Mucosa of descending colon (tissue), 3 donors: ENCODE results near the gene LCN12. TPM values are rescaled to one million over a fixed set of nuclear protein-coding genes. Genes with fewer than 3 reads are reported as not detected.

ENCODE experiments used
- ATAC-seq: fragments of 200-7000 bp; cut with Tn5 transposase; one replicate; pipeline ENCODE4 v1.9.1; 2020; ENCODE audit warnings: mild to moderate bottlenecking, moderate library complexity
- DNase-seq, 3 donors: peaks; one replicate each; pipeline ENCODE4 v3.0.0-alpha.2; 2020
- H3K36me3 ChIP-seq: fragments of 200-600 bp; one replicate; pipeline ENCODE4 v1.8.0; 2021; ENCODE audit warnings: low read depth, mild to moderate bottlenecking
- H3K4me1 ChIP-seq: fragments of 200-600 bp; one replicate; pipeline ENCODE4 v1.8.0; 2021; ENCODE audit warnings: low read depth, mild to moderate bottlenecking
- H3K4me3 ChIP-seq: fragments of 200-600 bp; one replicate; pipeline ENCODE4 v1.8.0; 2021; ENCODE audit warnings: mild to moderate bottlenecking
- H3K9me3 ChIP-seq: fragments of 200-600 bp; one replicate; pipeline ENCODE4 v1.8.0; 2021; ENCODE audit warnings: mild to moderate bottlenecking
- intact Hi-C, 2 donors: fragments of 100-400 bp; cut with DNase I in 1 of 2; cut with micrococcal nuclease in 1 of 2; formaldehyde crosslinking; loops; one replicate each; pipeline versions ENCODE4 v1.11.0 to v1.11.1; 2022; cut with DNase I, micrococcal nuclease
- total RNA-seq, 3 donors: library from RNA; stranded (reverse); fragmentation: NEBNext Ultra II Directional in 2 of 3; extraction: Animal tissue kit (Norgen Biotek cat#: 25700) in 2 of 3; gene quantifications; one replicate each; pipeline versions ENCODE4 v1.2.1 to v1.2.4, GENCODE V29; 2021 to 2023
- TF ChIP-seq, protein P1 (sequence below): fragments of 200-600 bp; IDR thresholded peaks from one replicate; pipeline ENCODE4 v1.8.0; 2022; ENCODE audit warnings: antibody characterized with exemption, mild to moderate bottlenecking
- donor health status: DM: no; HTN: no; CAD: no; lungs with moderate emphysema.
- donor health status: DM: no; HTN: no; CAD: no.
- donor health status: DM: no; HTN: yes; CAD: no.

The LCN12 gene
- total RNA-seq, 3 donors from 2014 or later, result 6.8 to 10.7 (median 7.6) TPM

DNA sequence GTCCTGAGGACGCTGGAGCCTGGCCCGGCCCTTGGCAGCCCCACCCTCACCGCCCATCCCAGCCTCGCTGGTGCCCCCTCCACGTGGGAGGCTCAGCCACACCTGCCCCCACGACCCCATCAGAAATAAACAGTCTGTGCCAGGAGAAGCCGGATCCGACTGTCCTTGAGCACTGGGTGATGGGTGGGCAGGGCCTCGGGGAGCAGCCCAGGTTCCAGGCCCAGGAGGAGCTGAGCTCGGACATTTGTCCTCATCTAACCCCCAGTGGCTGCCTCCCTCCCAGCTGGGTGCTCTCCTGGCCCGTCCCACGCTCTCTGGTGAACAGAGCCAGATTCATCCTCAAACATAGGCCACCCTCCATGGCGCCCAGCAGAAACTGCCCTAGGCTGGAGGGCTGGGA is 20.7 kb downstream of the LCN12 start:
- Histone ChIP-seq H3K9me3 (no peaks in the 10 kb centered on the region), H3K4me1 (peaks cover under 1% of the 10 kb centered on the region), H3K36me3 (no peaks in the 10 kb centered on the region), H3K4me3 (no peak overlapping the region)
- intact Hi-C loops, result no loop called here
- ATAC-seq (no peak), DNase-seq (no peak)
- TF ChIP-seq, protein P1, sequence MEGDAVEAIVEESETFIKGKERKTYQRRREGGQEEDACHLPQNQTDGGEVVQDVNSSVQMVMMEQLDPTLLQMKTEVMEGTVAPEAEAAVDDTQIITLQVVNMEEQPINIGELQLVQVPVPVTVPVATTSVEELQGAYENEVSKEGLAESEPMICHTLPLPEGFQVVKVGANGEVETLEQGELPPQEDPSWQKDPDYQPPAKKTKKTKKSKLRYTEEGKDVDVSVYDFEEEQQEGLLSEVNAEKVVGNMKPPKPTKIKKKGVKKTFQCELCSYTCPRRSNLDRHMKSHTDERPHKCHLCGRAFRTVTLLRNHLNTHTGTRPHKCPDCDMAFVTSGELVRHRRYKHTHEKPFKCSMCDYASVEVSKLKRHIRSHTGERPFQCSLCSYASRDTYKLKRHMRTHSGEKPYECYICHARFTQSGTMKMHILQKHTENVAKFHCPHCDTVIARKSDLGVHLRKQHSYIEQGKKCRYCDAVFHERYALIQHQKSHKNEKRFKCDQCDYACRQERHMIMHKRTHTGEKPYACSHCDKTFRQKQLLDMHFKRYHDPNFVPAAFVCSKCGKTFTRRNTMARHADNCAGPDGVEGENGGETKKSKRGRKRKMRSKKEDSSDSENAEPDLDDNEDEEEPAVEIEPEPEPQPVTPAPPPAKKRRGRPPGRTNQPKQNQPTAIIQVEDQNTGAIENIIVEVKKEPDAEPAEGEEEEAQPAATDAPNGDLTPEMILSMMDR, result no peak

GRCh38 chr9:136973618-136974617 is 21.8 kb downstream of the LCN12 start:
- Histone ChIP-seq H3K36me3 (no peaks in the 10 kb centered on the region), H3K4me1 (peaks cover 2% of the 10 kb centered on the region), H3K9me3 (no peaks in the 10 kb centered on the region), H3K4me3 (no peak overlapping the region)
- ATAC-seq (no peak), DNase-seq (no peak)
- intact Hi-C loops, result no loop called here
- TF ChIP-seq, protein P1, result no peak

GRCh38 chr9:136974817-136975535 is 22.9 kb downstream of the LCN12 start:
- no peak overlapping the region for H3K4me3 ChIP-seq
- intact Hi-C loops, result no loop called here
- no peak for DNase-seq

DNA sequence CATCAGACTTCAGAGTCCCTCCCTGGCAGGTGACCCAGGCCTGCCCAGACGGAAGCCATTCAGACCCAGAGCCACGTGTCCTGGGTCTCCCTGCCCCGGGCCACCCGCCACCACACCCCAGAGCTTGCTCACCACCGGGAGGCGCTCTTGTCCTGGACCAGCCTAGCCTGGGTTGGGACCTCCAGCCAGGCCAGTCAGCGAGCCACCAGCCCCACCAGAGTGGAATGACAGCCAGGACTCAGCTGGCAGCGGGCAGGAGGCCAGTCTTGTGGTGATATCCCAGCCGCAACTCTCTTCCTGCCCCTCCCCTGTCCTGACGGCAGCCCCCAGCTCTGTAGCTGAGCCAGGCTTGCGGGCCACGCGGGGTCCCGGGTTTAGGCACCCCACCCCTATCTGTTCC is 23.6 kb downstream of the LCN12 start:
- peaks cover 2% of the 10 kb centered on the region for H3K4me1 ChIP-seq
- no peaks in the 10 kb centered on the region for H3K36me3 ChIP-seq
- intact Hi-C loops, result no loop called here
- ATAC-seq (no peak), DNase-seq (no peak)
- TF ChIP-seq, protein P1, result no peak
- no peaks in the 10 kb centered on the region for H3K9me3 ChIP-seq
- H3K4me3 ChIP-seq, result no peak overlapping the region

More at GRCh38 chr9:136974817-136975535, 22.9 kb downstream of the LCN12 start:
- peaks cover 2% of the 10 kb centered on the region for H3K4me1 ChIP-seq
- no peaks in the 10 kb centered on the region for H3K9me3 ChIP-seq
- TF ChIP-seq, protein P1, result no peak
- peak; percentile 49 for ATAC-seq
- no peaks in the 10 kb centered on the region for H3K36me3 ChIP-seq

- TF ChIP-seq, protein P1, result no peak
- Histone ChIP-seq H3K4me3 (no peak within 1 kb of the TSS), H3K36me3 (no peaks in the 10 kb centered on the region), H3K4me1 (peaks cover 2% of the 10 kb centered on the region), H3K9me3 (no peaks in the 10 kb centered on the region)
- DNase-seq (no peak), ATAC-seq (no peak)
- intact Hi-C loops, result no loop called here
Observed at GRCh38 chr9:136977223-136977622, 25.1 kb downstream of the LCN12 start, which contains the start of gene PTGDS. PTGDS (plus strand) TSS chr9:136977504; CDS start chr9:136977579, 75 bp downstream.
